ENCODE measurements around the gene ACMSD.
"Not testable (repeated sequence)": the region's sequence is repeated elsewhere in the genome, so short reads cannot be mapped to it uniquely, and the experiment has no call there.

The ACMSD gene

DNA sequence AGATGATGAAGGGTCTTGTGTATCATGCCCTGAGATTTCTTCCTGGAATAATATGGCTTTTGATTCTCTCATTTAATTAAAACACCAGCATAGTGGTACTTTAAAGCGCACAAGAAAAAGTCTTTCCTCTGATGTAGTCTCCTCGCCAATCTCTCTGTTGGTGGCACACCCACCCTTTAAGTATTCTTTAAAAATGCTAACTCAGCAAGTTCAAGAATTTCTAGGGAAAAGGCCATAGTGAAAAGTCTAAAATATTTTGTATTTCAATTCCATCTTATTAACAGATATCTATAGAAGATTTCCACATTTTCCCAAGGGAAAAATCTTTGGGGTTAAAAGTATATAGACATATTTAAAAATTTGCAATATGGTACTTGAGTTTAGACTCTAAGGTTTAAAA is 34.7 kb downstream of the ACMSD start:
- no peaks in the 10 kb centered on the region for H3K27me3 ChIP-seq (ENCODE audit: control insufficient read depth, insufficient read depth, low read length)

GRCh38 chr2:134875309-134875708 is 36.9 kb downstream of the ACMSD start:
- Histone ChIP-seq H3K36me3 (ENCODE audit: control insufficient read depth, insufficient read depth, low read length) (no peaks in the 10 kb centered on the region), H3K9ac (ENCODE audit: low read length) (no peak overlapping the region), H3K9me3 (ENCODE audit: control insufficient read depth, insufficient read depth, low read depth, low read length) (0 out of 2 replicates have a peak, but pooled peaks cover 5% of the 10 kb centered on the region), H3K4me1 (ENCODE audit: control insufficient read depth, insufficient read depth, low read length) (no peaks in the 10 kb centered on the region), H3K27ac (ENCODE audit: low read depth, low read length) (no peak overlapping the region), H3K4me3 (ENCODE audit: low read depth, low read length) (no peak overlapping the region), H3K27me3 (ENCODE audit: control insufficient read depth, insufficient read depth, low read length) (no peaks in the 10 kb centered on the region)

More for the DNA sequence above, 34.7 kb downstream of the ACMSD start:
- Histone ChIP-seq H3K9ac (ENCODE audit: low read length) (no peak overlapping the region), H3K36me3 (ENCODE audit: control insufficient read depth, insufficient read depth, low read length) (no peaks in the 10 kb centered on the region), H3K4me1 (ENCODE audit: control insufficient read depth, insufficient read depth, low read length) (no peaks in the 10 kb centered on the region), H3K9me3 (ENCODE audit: control insufficient read depth, insufficient read depth, low read depth, low read length) (no peaks in the 10 kb centered on the region), H3K4me3 (ENCODE audit: low read depth, low read length) (no peak overlapping the region), H3K27ac (ENCODE audit: low read depth, low read length) (no peak overlapping the region)

DNA sequence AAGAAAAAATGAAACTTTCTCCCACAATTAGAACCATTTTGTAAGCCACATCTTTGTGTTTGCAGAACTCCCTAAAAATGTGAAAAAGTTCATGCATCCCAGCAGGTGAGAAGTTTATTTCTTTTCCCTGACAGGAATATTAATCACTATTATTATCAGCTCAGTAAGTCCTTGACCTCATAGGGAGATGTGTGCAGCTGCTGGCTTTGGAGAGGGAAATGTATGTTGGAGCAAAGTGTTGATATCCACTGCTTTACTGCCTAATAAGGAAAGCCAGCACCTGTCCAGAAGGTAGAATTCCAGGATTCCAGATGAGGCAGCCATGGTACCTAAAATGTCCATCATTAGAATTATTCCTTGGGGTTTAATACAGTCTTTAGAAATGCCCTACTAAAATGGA is 44.4 kb downstream of the ACMSD start:
- Histone ChIP-seq H3K9me3 (ENCODE audit: control insufficient read depth, insufficient read depth, low read depth, low read length) (0 out of 2 replicates have a peak, but pooled peaks cover 5% of the 10 kb centered on the region), H3K27ac (ENCODE audit: low read depth, low read length) (no peak overlapping the region)

DNA sequence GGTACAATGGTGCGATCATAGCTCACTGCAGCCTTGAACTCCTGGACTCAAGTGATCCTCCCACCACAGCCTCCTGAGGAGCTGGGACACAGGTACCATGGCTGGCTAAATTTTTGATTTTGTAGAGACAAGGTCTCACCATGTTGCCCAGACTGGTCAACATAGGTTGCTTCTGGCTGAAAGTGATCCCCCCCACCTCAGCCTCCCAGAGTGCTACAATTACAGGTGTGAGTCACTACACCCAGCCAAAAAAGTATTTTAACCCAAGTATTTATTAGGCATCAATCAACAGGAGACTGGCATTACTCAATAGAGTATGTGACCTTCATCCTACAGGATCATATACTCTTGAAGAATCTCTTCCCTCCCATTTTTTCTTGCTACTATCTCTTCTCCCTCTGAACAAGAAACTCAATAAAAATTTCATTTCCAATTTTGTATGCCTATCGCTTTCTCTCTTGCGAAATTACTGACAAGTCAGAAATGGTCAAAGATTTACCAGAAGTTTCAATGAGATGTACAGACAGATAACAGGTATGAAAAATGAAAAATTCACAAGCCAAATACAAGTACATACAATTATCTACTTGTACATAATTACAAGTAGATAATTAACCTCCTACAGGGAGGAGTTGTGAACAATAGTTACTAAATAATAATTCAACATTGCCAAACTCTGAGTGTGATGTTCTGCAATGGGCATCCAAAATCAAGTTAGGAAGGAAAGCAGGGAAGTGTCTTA is 45.3 kb downstream of the ACMSD start:
- H3K9ac ChIP-seq (ENCODE audit: low read length) = no peak overlapping the region
- H3K4me1 ChIP-seq (ENCODE audit: control insufficient read depth, insufficient read depth, low read length) = no peaks in the 10 kb centered on the region
- 0 out of 2 replicates have a peak, but pooled peaks cover 2% of the 10 kb centered on the region for H3K9me3 ChIP-seq (ENCODE audit: control insufficient read depth, insufficient read depth, low read depth, low read length)

More for the DNA sequence above, 44.4 kb downstream of the ACMSD start:
- H3K4me1 ChIP-seq (ENCODE audit: control insufficient read depth, insufficient read depth, low read length) = no peaks in the 10 kb centered on the region
- no peak overlapping the region for H3K4me3 ChIP-seq (ENCODE audit: low read depth, low read length)
- H3K36me3 ChIP-seq (ENCODE audit: control insufficient read depth, insufficient read depth, low read length) = no peaks in the 10 kb centered on the region
- H3K27me3 ChIP-seq (ENCODE audit: control insufficient read depth, insufficient read depth, low read length) = no peaks in the 10 kb centered on the region
- no peak overlapping the region for H3K9ac ChIP-seq (ENCODE audit: low read length)

DNA sequence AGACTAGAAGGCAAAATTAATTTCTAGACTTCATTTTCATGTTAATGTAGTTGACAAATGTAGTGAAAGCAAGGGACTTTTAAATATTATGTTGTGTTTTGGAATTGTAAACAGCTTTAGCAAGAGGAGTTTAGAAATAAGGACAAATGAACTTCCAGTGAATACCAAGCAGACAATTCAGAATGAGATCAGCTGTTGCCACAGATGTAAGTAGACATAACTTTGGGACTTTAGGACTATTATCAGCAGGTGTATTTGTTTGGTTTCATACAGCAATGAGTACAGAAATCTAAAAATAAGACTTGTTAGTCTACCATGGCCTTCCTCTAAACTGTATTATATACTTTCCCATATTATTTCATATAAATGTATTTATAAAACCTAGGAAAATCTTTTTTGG is 46.0 kb downstream of the ACMSD start:
- Histone ChIP-seq H3K27ac (ENCODE audit: low read depth, low read length) (no peak overlapping the region), H3K4me3 (ENCODE audit: low read depth, low read length) (no peak overlapping the region), H3K27me3 (ENCODE audit: control insufficient read depth, insufficient read depth, low read length) (no peaks in the 10 kb centered on the region), H3K9ac (ENCODE audit: low read length) (no peak overlapping the region), H3K4me1 (ENCODE audit: control insufficient read depth, insufficient read depth, low read length) (no peaks in the 10 kb centered on the region), H3K9me3 (ENCODE audit: control insufficient read depth, insufficient read depth, low read depth, low read length) (no peaks in the 10 kb centered on the region), H3K36me3 (ENCODE audit: control insufficient read depth, insufficient read depth, low read length) (no peaks in the 10 kb centered on the region)

More for the DNA sequence above, 45.3 kb downstream of the ACMSD start:
- no peak overlapping the region for H3K4me3 ChIP-seq (ENCODE audit: low read depth, low read length)
- no peaks in the 10 kb centered on the region for H3K27me3 ChIP-seq (ENCODE audit: control insufficient read depth, insufficient read depth, low read length)
- no peaks in the 10 kb centered on the region for H3K36me3 ChIP-seq (ENCODE audit: control insufficient read depth, insufficient read depth, low read length)
- H3K27ac ChIP-seq (ENCODE audit: low read depth, low read length) = no peak overlapping the region

DNA sequence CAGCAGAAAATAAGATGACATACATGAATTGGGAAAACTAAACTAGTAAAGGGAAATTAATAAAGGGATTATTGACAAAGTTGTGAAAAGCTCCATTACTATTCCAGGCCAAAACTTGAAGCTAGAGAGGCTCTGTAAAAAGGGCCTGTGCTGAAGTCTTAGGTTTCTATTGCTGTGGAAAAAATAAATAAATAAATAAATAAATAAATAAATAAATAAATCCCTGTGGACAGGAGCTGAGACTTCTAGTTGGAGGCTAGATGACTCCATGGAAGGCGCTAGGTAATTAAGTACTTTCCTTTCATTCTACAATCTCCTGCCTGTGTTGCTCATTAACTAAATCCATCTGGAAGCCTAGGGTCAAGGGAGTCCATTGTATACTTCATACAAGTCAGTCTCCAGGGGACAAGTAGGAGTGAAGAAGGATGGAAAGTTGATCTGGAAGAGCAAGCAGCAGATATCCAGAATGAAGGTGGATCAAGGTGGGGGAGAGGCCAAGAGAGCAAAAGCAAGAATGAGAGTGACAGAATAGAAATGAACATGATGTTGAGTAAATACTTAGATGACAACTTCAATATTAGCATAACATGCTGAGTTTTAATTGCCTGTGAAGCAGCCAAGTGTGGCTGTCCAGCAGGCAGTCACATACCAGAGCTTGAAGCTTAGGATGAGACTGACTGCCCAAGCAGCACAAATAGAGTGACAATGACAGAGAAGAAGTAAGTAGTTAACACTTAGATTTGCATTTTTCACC is 54.0 kb downstream of the ACMSD start:
- Histone ChIP-seq H3K27me3 (ENCODE audit: control insufficient read depth, insufficient read depth, low read length) (no peaks in the 10 kb centered on the region), H3K36me3 (ENCODE audit: control insufficient read depth, insufficient read depth, low read length) (no peaks in the 10 kb centered on the region), H3K9me3 (ENCODE audit: control insufficient read depth, insufficient read depth, low read depth, low read length) (no peaks in the 10 kb centered on the region), H3K4me1 (ENCODE audit: control insufficient read depth, insufficient read depth, low read length) (no peaks in the 10 kb centered on the region), H3K27ac (ENCODE audit: low read depth, low read length) (no peak overlapping the region), H3K4me3 (ENCODE audit: low read depth, low read length) (no peak overlapping the region), H3K9ac (ENCODE audit: low read length) (no peak overlapping the region)

GRCh38 chr2:134897932-134898331 is 59.5 kb downstream of the ACMSD start:
- Histone ChIP-seq H3K4me1 (ENCODE audit: control insufficient read depth, insufficient read depth, low read length) (no peaks in the 10 kb centered on the region), H3K27me3 (ENCODE audit: control insufficient read depth, insufficient read depth, low read length) (no peaks in the 10 kb centered on the region), H3K9ac (ENCODE audit: low read length) (no peak overlapping the region), H3K27ac (ENCODE audit: low read depth, low read length) (no peak overlapping the region), H3K9me3 (ENCODE audit: control insufficient read depth, insufficient read depth, low read depth, low read length) (no peaks in the 10 kb centered on the region), H3K4me3 (ENCODE audit: low read depth, low read length) (no peak overlapping the region), H3K36me3 (ENCODE audit: control insufficient read depth, insufficient read depth, low read length) (no peaks in the 10 kb centered on the region)

GRCh38 chr2:134899204-134899603 is 60.8 kb downstream of the ACMSD start:
- Histone ChIP-seq H3K27me3 (ENCODE audit: control insufficient read depth, insufficient read depth, low read length) (no peaks in the 10 kb centered on the region), H3K27ac (ENCODE audit: low read depth, low read length) (no peak overlapping the region), H3K4me1 (ENCODE audit: control insufficient read depth, insufficient read depth, low read length) (no peaks in the 10 kb centered on the region), H3K9me3 (ENCODE audit: control insufficient read depth, insufficient read depth, low read depth, low read length) (no peaks in the 10 kb centered on the region), H3K4me3 (ENCODE audit: low read depth, low read length) (no peak overlapping the region), H3K9ac (ENCODE audit: low read length) (no peak overlapping the region), H3K36me3 (ENCODE audit: control insufficient read depth, insufficient read depth, low read length) (no peaks in the 10 kb centered on the region)

GRCh38 chr2:134900151-134900550 is 61.7 kb downstream of the ACMSD start:
- H3K9ac ChIP-seq (ENCODE audit: low read length) = no peak overlapping the region
- H3K27ac ChIP-seq (ENCODE audit: low read depth, low read length) = no peak overlapping the region
- no peaks in the 10 kb centered on the region for H3K4me1 ChIP-seq (ENCODE audit: control insufficient read depth, insufficient read depth, low read length)
- H3K9me3 ChIP-seq (ENCODE audit: control insufficient read depth, insufficient read depth, low read depth, low read length) = no peaks in the 10 kb centered on the region
- H3K36me3 ChIP-seq (ENCODE audit: control insufficient read depth, insufficient read depth, low read length) = no peaks in the 10 kb centered on the region
- H3K4me3 ChIP-seq (ENCODE audit: low read depth, low read length) = no peak overlapping the region
- H3K27me3 ChIP-seq (ENCODE audit: control insufficient read depth, insufficient read depth, low read length) = no peaks in the 10 kb centered on the region

DNA sequence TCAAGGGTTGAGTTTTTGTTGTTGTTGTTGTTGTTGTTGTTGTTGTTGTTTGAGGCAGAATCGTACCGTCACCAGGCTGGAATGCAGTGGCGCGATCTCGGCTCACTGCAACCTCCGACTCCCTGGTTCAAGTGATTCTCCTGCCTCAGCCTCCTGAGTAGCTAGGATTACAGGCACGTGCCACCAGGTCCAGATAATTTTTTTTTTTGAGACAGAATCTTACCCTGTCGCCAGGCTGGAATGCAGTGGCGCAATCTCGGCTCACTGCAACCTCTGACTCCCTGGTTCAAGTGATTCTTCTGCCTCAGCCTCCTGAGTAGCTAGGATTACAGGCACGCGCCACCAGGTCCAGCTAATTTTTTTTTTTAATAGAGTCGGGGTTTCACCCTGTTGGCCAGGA is 65.3 kb downstream of the ACMSD start:
- H3K4me3 ChIP-seq (ENCODE audit: low read depth, low read length); H3K36me3 ChIP-seq (ENCODE audit: control insufficient read depth, insufficient read depth, low read length); H3K9me3 ChIP-seq (ENCODE audit: control insufficient read depth, insufficient read depth, low read depth, low read length); H3K9ac ChIP-seq (ENCODE audit: low read length); H3K4me1 ChIP-seq (ENCODE audit: control insufficient read depth, insufficient read depth, low read length); H3K27ac ChIP-seq (ENCODE audit: low read depth, low read length); H3K27me3 ChIP-seq (ENCODE audit: control insufficient read depth, insufficient read depth, low read length): not testable (repeated sequence)

DNA sequence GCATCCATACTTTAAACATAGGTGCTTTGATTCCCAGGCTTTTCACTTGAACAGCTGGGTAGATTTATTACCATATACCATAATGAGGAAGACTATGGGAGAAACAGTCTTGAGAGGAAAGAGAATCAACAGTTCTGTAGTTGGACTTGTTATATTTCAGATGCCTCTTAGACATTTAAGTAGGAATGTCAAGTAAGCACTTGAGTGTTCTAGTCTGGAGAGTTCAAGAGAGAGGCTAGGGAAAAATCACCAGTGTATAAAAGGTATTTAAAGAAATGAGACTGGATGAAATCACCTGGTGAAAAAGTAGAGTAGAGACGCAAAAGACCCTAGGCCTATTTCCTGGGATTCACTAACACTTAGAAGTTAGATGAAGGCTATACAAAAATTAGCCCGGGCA is 66.8 kb downstream of the ACMSD start:
- no peak overlapping the region for H3K9ac ChIP-seq (ENCODE audit: low read length)
- no peaks in the 10 kb centered on the region for H3K27me3 ChIP-seq (ENCODE audit: control insufficient read depth, insufficient read depth, low read length)
- no peaks in the 10 kb centered on the region for H3K36me3 ChIP-seq (ENCODE audit: control insufficient read depth, insufficient read depth, low read length)
- H3K27ac ChIP-seq (ENCODE audit: low read depth, low read length) = no peak overlapping the region
- no peaks in the 10 kb centered on the region for H3K4me1 ChIP-seq (ENCODE audit: control insufficient read depth, insufficient read depth, low read length)
- H3K4me3 ChIP-seq (ENCODE audit: low read depth, low read length) = no peak overlapping the region
- no peaks in the 10 kb centered on the region for H3K9me3 ChIP-seq (ENCODE audit: control insufficient read depth, insufficient read depth, low read depth, low read length)
